Measurements from ENCODE around the gene DNMBP.
"Not testable (repeated sequence)": the region's sequence is repeated elsewhere in the genome, so short reads cannot be mapped to it uniquely, and the experiment has no call there.

Gene DNMBP

DNA sequence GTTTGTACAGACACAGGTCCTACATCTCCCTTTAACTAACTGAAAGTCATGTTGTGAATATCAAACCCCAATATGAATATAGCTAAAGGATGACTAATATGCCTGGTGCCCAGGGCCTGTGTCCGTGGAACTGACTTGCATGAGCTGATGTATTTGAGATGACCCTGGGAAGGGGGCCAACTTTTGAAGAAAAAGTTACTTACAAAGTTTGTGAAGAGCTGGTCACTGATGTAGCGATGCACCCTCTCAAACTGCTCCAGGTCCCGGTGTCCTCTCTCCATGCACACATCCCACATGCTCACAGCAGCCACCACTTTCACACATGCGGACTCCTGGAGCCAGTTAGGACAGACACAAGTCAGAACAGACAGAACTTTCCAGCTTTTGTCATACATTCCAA is 121.1 kb downstream of the DNMBP start:
- Mint-ChIP-seq H3K4me3 (no peak overlapping the region), H3K27ac (no peak overlapping the region), H3K4me1 (no peaks in the 10 kb centered on the region), H3K27me3 (no peaks in the 10 kb centered on the region), H3K9me3 (no peaks in the 10 kb centered on the region)
- DNase-seq (no peak), ATAC-seq (no peak)

DNA sequence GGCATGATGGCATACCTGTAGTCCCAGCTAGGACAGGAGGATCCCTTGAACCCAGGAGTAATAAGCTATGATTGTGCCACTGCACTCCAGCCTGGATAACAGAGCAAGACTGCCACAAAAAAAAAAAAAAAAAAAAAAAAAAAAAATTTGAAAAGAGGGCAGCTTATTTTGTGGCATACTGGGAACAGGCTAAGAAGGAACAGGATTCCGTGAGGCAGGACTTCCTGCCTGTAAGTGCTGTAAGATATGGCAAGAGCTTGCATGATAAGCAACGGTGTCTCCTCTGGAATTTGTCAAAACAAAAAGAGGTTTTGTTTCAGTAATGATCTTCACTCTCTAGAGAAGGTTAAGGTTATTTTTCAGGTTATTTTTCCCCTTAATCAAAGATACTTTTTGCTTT is 126.2 kb downstream of the DNMBP start:
- no peaks in the 10 kb centered on the region for H3K27me3 Mint-ChIP-seq
- ATAC-seq: no peak

DNA sequence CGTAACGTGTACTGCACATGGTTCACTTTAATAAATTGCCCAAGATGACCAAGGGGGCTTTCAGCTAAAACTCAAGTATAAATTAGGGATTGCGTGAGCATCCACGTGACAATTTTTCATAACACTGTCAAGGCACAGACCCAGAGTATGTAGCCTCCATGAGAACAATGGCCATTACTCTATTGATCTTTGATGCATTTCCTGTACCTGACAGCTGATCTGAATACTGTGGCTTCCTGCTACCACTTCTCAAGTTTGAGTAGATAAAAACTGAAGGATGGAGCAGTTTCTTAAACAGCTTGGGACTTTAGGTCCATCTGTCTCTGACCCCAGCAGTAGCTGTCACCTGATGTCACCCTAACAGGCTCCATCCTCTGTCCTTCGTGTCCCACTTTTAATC is 128.4 kb downstream of the DNMBP start:
- Mint-ChIP-seq H3K4me1 (peaks cover 9% of the 10 kb centered on the region), H3K4me3 (no peak overlapping the region), H3K27me3 (no peaks in the 10 kb centered on the region), H3K9me3 (no peaks in the 10 kb centered on the region), H3K27ac (no peak overlapping the region)
- ATAC-seq: no peak
- DNase-seq: no peak

More for the DNA sequence above, 126.2 kb downstream of the DNMBP start:
- no peak overlapping the region for H3K4me3 Mint-ChIP-seq
- DNase-seq: no peak
- no peaks in the 10 kb centered on the region for H3K4me1 Mint-ChIP-seq
- H3K27ac Mint-ChIP-seq: no peak overlapping the region
- H3K9me3 Mint-ChIP-seq: no peaks in the 10 kb centered on the region

DNA sequence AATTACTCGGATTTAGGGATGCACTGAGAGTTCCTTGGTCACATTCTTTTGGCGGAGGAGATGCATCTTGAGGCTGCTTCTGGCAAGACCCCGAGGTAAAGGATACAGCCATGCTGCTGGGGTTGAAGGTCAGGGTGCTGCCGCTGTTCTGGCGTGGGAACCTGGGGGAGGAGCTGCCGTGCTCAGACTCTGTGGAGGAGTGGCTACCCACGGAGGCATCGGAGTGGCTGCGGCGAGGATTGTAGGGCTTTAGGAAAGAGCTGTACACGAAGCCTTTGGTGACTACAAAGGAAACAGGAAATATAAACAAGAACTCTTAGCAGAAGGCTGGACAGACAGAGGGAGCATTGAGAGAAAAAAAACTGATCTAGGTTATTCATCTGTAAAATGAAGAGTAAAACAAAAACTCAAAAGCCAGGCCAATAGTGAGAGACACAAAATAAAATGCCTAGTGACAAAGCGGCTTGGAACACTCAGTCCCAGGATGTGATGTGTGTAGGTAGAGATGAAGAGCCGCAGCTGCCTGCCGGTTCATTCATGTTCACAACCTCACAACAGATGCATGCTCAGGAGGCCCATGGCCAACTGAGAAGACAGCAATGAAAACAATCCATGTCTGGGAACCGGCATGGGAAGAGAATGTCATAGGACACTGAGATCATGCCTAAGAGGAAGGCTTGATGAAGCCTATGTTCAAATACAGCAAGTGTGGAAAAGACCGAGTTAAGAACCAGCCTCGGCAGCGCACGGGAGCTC is 129.5 kb downstream of the DNMBP start:
- DNase-seq (no peak), ATAC-seq (no peak)
- no peaks in the 10 kb centered on the region for H3K27me3 Mint-ChIP-seq
- no peaks in the 10 kb centered on the region for H3K9me3 Mint-ChIP-seq
- no peak overlapping the region for H3K27ac Mint-ChIP-seq
- H3K4me1 Mint-ChIP-seq: peaks cover 9% of the 10 kb centered on the region
- no peak overlapping the region for H3K4me3 Mint-ChIP-seq

DNA sequence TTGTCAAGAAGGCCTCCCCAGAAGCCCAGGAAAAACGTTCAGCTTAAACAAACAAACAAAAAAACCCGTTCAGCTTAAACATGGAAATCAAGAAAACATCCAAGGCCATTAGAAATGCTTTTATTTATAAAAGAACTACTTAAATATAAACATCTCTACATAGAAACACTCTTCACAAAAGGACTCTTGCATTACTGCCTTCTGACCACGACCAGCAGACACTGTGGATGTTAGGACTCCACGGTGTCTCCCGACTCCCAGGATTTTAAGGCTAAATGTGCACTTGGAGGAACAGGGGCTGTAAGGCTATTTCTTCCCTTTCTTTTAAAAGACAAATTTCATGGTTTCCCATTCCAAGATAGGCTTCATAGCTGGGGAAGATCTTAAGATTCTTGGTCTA is 134.3 kb downstream of the DNMBP start:
- Mint-ChIP-seq H3K9me3 (no peaks in the 10 kb centered on the region), H3K27me3 (peaks cover 46% of the 10 kb centered on the region), H3K4me3 (no peak overlapping the region), H3K27ac (no peak overlapping the region), H3K4me1 (peaks cover 14% of the 10 kb centered on the region)
- DNase-seq (no peak), ATAC-seq (no peak)

DNA sequence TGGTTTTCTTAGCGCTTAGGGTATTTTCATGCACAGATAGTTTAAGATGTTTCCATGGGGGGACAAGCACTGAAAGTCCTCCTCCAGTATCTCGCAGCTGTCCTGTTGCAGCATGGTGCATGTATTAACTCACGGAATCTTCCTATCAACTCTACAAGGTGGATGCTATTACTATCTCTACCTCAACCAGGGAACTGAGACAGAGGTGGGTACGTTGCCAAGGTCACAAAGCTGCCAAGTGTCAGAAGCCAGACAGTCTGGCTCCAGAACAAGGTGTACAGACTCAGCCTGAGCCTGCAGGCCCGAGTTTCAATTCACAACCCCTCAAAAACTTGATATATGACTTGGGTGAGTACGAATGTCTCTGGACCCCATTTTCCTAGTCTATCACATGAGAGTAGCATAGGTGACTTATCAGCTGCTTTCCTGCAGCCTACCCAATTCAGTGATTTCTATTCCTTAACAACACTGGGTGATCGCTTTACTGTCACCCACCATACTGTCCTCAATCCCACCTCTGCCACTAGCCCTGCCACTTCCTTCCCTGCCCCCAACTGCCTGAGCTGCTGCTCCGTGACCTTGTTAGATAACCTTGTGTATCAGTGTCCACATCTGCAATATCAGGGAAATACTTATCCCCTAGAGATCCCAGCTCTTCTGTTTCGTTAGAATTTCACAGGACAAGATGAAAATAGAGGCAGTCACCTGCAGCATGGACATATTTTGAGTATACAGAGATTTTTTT is 135.2 kb downstream of the DNMBP start:
- no peak for DNase-seq
- H3K4me3 Mint-ChIP-seq: no peak overlapping the region
- H3K27me3 Mint-ChIP-seq: peaks cover 56% of the 10 kb centered on the region
- no peaks in the 10 kb centered on the region for H3K9me3 Mint-ChIP-seq
- ATAC-seq: no peak
- peaks cover 23% of the 10 kb centered on the region for H3K4me1 Mint-ChIP-seq
- H3K27ac Mint-ChIP-seq: no peak overlapping the region

DNA sequence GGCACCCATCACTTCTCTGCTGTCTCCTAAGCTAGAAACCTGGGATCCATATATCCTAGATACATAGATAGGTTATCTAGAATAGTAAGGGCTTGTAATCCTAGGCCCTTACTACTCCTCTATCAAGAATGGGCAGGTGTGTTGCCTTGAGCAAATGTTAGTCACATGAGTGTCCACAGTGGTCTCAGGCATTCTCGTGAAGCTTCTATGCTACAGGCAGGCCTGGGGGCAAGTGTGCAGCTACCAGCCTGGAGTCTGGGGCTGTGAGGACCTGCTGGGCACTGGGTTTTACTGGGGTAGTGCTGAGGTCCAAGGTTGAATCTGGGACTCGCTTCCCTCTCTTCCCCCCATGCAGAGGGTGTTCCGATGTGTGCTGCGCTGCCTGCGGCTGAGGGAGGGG is 135.9 kb downstream of the DNMBP start:
- no peak for DNase-seq
- Mint-ChIP-seq H3K27ac (no peak overlapping the region), H3K4me1 (peaks cover 24% of the 10 kb centered on the region), H3K27me3 (peaks cover 62% of the 10 kb centered on the region), H3K9me3 (no peaks in the 10 kb centered on the region), H3K4me3 (no peak overlapping the region)
- ATAC-seq: no peak

DNA sequence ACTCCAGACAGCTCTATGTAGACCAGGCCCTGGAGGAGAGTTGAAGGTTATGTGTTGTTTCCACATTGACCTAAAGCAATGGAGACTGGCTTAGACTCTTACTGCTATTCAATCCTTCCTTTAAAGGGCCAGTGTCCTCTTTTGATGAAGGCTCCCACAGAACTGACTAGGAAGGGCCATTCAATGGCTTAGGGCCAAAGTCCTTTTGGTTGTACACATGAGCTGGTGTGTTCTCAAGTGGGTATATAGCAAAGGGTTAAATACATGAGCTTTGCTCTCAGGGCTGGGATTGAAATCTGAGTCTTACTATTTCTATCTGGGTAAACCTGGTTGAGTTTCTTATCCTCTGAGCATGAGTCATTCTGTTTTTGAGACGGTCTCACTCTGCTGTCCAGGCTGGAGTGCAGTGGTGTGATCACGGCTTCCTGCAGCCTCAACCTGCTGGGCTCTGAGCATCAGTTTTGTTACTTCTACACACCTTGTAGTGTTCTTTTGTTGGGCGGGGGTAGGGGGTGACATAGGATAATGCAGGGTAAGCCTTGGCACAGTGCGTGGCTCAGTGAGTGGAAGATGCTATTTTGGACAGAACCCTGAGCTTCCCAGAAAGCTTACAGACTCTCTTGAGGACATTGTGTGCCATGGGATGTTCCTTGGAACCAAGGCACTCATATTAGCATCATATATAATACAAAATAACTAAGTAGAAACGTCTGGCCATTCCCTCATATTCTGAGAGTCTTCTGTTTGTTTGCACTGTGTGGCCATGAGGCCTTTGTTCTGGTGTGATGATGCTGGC is 137.2 kb downstream of the DNMBP start:
- ATAC-seq (no peak), DNase-seq (no peak)
- H3K27me3 Mint-ChIP-seq: peaks cover 75% of the 10 kb centered on the region
- peaks cover under 1 to 1% of the 10 kb centered on the region in 2 donors for H3K9me3 Mint-ChIP-seq
- H3K27ac Mint-ChIP-seq: no peak overlapping the region
- H3K4me3 Mint-ChIP-seq: no peak overlapping the region
- H3K4me1 Mint-ChIP-seq: peaks cover 16% of the 10 kb centered on the region

DNA sequence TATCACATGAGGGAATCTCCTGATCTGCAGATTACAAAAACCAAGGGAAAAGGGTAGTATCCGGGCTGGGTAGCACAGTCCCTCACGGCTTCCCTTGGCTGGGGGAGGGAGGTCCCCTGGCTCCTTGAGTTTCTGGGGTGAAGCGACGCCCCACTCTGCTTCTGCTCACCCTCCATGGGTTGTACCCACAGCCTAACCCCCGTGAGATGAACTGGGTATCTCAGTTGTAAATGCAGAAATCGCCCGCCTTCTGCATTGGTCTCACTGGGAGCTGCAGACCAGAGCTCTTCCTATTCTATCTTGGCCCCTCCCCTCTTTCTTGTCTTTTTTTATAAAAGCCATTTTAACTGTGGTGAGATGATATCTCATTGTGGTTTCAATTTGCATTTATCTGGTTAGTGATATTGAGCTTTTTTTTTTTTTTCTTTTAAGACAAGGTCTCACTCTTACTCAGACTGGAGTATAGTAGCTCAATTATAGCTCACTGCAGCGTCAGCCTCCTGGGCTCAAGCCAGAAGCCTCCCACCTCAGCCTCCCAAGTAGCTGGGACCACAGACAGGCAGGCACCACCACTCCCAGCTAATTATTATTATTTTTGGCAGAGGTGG is 139.5 kb downstream of the DNMBP start:
- DNase-seq: peak; percentile 39 to 52
- H3K4me1 Mint-ChIP-seq: peaks cover 16% of the 10 kb centered on the region
- peaks cover 12 to 23% of the 10 kb centered on the region in 2 donors for H3K9me3 Mint-ChIP-seq
- H3K4me3 Mint-ChIP-seq: peak overlapping the region; percentile 71 to 89
- peak; percentile 96 for ATAC-seq
- H3K27ac Mint-ChIP-seq: peak overlapping the region; percentile 19 to 24
- H3K27me3 Mint-ChIP-seq: peaks cover 98% of the 10 kb centered on the region

DNA sequence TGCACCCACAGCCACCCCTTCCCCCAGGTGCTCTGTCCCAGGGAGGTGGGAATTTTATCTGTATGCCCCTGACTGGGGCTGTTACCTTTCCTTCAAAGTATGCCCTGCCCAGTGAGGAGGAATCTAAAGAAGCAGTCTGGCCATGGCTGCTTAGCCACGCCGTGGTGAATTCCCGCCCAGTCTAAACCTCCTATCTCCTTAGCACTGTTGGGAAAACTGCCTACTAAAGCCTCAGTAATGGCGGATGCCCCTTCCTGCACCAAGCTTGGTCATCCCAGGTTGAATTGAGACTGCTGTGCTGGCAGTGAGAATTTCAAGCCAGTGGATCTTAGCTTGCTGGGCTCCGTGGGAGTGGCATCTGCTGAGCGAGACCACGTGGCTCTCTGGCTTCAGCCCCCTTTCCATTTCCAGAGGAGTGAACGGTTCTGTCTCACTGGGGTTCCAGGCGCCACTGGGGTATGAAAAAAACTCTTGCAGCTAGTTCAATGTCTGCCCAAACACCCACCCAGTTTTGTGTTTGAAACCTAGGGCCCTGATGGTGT is 140.1 kb downstream of the DNMBP start:
- Mint-ChIP-seq H3K4me3 (peak overlapping the region in 1 of 2 donors; percentile 89), H3K27ac (no peak overlapping the region)
- no peak for DNase-seq

DNA sequence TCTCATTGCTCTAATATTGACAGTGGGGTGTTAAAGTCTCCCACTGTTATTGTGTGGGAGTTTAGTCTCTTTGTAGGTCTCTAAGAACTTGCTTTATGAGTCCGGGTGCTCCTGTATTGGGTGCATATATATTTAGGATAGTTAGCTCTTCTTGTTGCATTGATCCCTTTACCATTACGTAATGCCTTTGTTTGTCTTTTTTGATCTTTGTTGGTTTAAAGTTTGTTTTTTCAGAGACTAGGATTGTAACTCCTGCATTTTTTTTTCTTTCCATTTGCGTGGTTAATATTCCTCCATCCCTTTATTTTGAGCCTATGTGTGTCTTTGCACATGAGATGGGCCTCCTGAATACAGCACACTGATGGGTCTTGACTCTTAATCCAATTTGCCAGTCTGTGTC is 142.5 kb downstream of the DNMBP start:
- H3K4me3 Mint-ChIP-seq, ATAC-seq, DNase-seq, H3K27ac Mint-ChIP-seq: not testable (repeated sequence)
- peaks cover 16% of the 10 kb centered on the region for H3K4me1 Mint-ChIP-seq
- peaks cover 12 to 26% of the 10 kb centered on the region in 2 donors for H3K9me3 Mint-ChIP-seq
- peaks cover 95% of the 10 kb centered on the region for H3K27me3 Mint-ChIP-seq

More for the DNA sequence above, 140.1 kb downstream of the DNMBP start:
- Mint-ChIP-seq H3K27me3 (peaks cover 98% of the 10 kb centered on the region), H3K4me1 (peaks cover 16% of the 10 kb centered on the region), H3K9me3 (peaks cover 12 to 26% of the 10 kb centered on the region in 2 donors)
- peak; percentile 29 for ATAC-seq

DNA sequence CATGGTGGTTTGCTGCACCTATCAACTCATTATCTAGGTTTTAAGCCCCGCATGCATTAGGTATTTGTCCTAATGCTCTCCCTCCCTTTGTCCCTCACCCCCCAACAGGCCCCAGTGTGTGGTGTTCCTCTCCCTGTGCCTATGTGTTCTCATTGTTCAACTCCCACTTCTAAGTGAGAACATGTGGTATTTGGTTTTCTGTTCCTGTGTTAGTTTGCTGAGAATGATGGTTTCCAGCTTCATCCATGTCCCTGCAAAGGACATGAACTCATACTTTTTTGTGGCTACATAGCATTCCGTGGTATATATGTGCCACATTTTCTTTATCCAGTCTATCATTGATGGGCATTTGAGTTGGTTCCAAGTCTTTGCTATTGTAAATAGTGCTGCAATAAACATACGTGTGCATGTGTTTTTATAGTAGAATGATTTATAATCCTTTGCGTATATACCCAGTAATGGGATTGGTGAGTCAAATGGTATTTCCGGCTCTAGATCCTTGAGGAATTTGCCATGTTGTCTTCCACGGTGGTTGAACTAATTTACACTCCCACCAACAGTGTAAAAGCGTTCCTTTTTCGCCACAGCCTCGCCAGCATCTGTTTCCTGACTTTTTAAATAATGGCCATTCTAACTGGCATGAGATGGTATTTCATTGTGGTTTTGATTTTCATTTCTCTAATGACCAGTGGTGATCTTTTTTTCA is 146.1 kb downstream of the DNMBP start:
- Mint-ChIP-seq H3K9me3 (peaks cover 12 to 26% of the 10 kb centered on the region in 2 donors), H3K27me3 (peaks cover 67% of the 10 kb centered on the region)
- not testable (repeated sequence) for H3K4me3 Mint-ChIP-seq, DNase-seq, H3K27ac Mint-ChIP-seq, H3K4me1 Mint-ChIP-seq, ATAC-seq

DNA sequence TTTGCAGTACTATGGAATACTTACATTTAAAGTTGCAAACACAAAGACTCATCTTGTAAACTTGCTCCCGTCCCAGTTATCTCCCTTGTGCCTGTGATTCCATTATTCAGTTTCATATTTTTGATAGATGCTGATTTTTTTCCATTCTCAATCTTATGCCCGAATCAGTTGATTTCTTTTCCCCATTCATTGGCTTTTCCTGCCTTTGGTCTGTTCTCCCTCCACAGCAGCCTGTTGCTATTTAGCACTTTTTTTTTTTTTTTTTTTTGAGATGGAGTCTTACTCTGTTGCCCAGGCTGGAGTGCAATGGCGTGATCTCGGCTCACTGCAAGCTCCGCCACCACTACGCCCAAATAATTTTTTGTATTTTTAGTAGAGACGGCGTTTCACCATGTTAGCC is 149.3 kb downstream of the DNMBP start:
- H3K27me3 Mint-ChIP-seq: peaks cover 43% of the 10 kb centered on the region
- no peak for ATAC-seq
- no peak for DNase-seq
- no peak overlapping the region for H3K4me3 Mint-ChIP-seq
- no peaks in the 10 kb centered on the region for H3K4me1 Mint-ChIP-seq
- H3K9me3 Mint-ChIP-seq: peaks cover 0 to 5% of the 10 kb centered on the region in 2 donors
- no peak overlapping the region for H3K27ac Mint-ChIP-seq

DNA sequence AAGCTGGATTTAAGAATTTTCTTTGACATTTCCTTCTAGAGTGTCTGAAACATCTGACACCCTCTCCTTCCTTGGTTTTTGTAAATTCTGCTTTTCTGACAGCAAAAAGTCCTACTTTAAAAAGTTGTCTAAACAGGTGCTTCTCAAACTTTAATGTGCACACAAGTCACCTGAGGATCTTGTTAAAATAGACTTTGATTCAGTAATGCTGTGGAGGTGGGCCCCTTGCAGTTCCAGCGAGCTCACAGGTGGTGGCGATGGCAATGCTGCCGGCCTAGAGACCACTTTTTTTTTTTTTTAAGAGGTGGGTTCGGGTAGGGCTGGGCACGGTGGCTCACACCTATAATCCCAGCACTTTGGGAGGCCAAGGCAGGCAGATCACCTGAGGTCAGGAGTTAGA is 150.2 kb downstream of the DNMBP start:
- peaks cover 36% of the 10 kb centered on the region for H3K27me3 Mint-ChIP-seq
- H3K27ac Mint-ChIP-seq: no peak overlapping the region
- DNase-seq: peak in 1 of 2 donors; percentile 19
- no peaks in the 10 kb centered on the region for H3K4me1 Mint-ChIP-seq
- no peaks in the 10 kb centered on the region for H3K9me3 Mint-ChIP-seq
- peak; percentile 59 for ATAC-seq
- no peak overlapping the region for H3K4me3 Mint-ChIP-seq
